Gastrocnemius medialis (tissue), 4 donors: Measurements from ENCODE around the gene VTCN1.

ENCODE experiments used
- POLR2A ChIP-seq, 2 donors: fragments of 450-650 bp; IDR thresholded peaks; one replicate each; pipeline ENCODE4 v1.6.1; 2017; ENCODE audit warnings: antibody characterized with exemption in 2 of 2, mild to moderate bottlenecking in 2 of 2, moderate library complexity in 2 of 2
- TF ChIP-seq, protein P1 (sequence below), 5 experiments: fragments of 450-650 bp in 3 of 5; fragments of 200-600 bp in 2 of 5; sonication (generic) in 2 of 5; IDR thresholded peaks in 4 of 5; conservative IDR thresholded peaks in 1 of 5; 1 replicate in 4 of 5; 2 replicates in 1 of 5; pipeline ENCODE4 v1.5.1; 2016 to 2019; ENCODE audit warnings: antibody characterized with exemption in 5 of 5, mild to moderate bottlenecking in 3 of 5, moderate library complexity in 3 of 5

DNA sequence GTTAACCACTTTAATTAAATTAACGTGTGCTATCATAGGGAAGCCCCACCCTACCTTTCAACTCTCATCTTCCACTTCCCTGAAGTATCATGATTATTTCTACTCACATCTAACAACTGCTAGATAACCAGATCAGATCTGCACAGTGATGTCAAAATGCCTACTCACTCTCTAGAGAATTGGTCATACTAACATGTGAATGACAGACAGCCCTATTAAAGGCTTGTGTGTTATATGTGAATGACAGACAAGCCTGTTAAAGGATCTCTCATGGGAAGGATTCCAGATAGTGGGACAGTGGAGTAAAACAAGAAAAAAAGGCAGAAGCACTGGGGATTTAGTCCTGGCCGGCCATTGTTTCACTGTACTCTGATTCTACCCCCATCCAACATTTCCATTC lies 12.6 kb downstream of the VTCN1 start:
- no peak for TF ChIP-seq POLR2A (IDR thresholded peaks at IDR 0.05)
- TF ChIP-seq, protein P1, sequence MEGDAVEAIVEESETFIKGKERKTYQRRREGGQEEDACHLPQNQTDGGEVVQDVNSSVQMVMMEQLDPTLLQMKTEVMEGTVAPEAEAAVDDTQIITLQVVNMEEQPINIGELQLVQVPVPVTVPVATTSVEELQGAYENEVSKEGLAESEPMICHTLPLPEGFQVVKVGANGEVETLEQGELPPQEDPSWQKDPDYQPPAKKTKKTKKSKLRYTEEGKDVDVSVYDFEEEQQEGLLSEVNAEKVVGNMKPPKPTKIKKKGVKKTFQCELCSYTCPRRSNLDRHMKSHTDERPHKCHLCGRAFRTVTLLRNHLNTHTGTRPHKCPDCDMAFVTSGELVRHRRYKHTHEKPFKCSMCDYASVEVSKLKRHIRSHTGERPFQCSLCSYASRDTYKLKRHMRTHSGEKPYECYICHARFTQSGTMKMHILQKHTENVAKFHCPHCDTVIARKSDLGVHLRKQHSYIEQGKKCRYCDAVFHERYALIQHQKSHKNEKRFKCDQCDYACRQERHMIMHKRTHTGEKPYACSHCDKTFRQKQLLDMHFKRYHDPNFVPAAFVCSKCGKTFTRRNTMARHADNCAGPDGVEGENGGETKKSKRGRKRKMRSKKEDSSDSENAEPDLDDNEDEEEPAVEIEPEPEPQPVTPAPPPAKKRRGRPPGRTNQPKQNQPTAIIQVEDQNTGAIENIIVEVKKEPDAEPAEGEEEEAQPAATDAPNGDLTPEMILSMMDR (IDR thresholded peaks at IDR 0.05 in 4 of 5, conservative IDR thresholded peaks at IDR 0.05 in 1 of 5) = no peak
